Fibroblast of the aortic adventitia (primary cell): ENCODE results near the gene ZNF200. TPM values are rescaled to one million over a fixed set of nuclear protein-coding genes. Genes with fewer than 3 reads are reported as not detected.

Source experiments
- DNase-seq: peaks from one replicate; pipeline ENCODE4 v3.0.0-alpha.2; 2010; ENCODE audit warnings: low read depth
- H3K4me3 ChIP-seq: 2 replicates; pipeline ENCODE4 v1.5.1; 2011; ENCODE audit warnings: low read depth, mild to moderate bottlenecking, control low read depth, low read length, moderate library complexity
- CTCF ChIP-seq: IDR thresholded peaks from 2 replicates; pipeline ENCODE4 v1.5.1; 2011; ENCODE audit warnings: mild to moderate bottlenecking, low read length, control low read depth, inconsistent platforms; ENCODE audit not compliant: insufficient read depth
- total RNA-seq: library from RNA; depleted of rRNA; stranded (reverse); fragments of >200 nt; gene quantifications from 2 replicates; pipeline ENCODE4 v1.2.3, GENCODE V29; 2012; ENCODE audit warnings: low replicate concordance

The ZNF200 gene
- total RNA-seq, 1 donor: 9.7 TPM

GRCh38 chr16:3249451-3249850, 14.5 kb upstream of the ZNF200 start:
- no peak for DNase-seq
- no peak for TF ChIP-seq CTCF
- H3K4me3 ChIP-seq: no peak overlapping the region

GRCh38 chr16:3249020-3249419, 14.1 kb upstream of the ZNF200 start:
- no peak for DNase-seq
- TF ChIP-seq CTCF: no peak
- H3K4me3 ChIP-seq: no peak overlapping the region

- no peak overlapping the region for H3K4me3 ChIP-seq
- TF ChIP-seq CTCF: no peak
- DNase-seq: no peak
These were observed 13.6 kb upstream of the ZNF200 start for GRCh38 chr16:3248596-3248995.

GRCh38 chr16:3246876-3247275, 11.9 kb upstream of the ZNF200 start:
- TF ChIP-seq CTCF: no peak
- no peak overlapping the region for H3K4me3 ChIP-seq

GRCh38 chr16:3246002-3246401, 11.0 kb upstream of the ZNF200 start:
- TF ChIP-seq CTCF: no peak
- no peak for DNase-seq
- H3K4me3 ChIP-seq: no peak overlapping the region

More at GRCh38 chr16:3246876-3247275, 11.9 kb upstream of the ZNF200 start:
- DNase-seq: no peak

GRCh38 chr16:3243882-3244281, 8.9 kb upstream of the ZNF200 start:
- H3K4me3 ChIP-seq: no peak overlapping the region
- DNase-seq: no peak
- no peak for TF ChIP-seq CTCF

- DNase-seq: no peak
- no peak overlapping the region for H3K4me3 ChIP-seq
- TF ChIP-seq CTCF: no peak
These were observed 7.8 kb upstream of the ZNF200 start for GRCh38 chr16:3242709-3243108.
